ENCODE results near the gene LYRM2. TPM values are rescaled to one million over a fixed set of nuclear protein-coding genes. Genes with fewer than 3 reads are reported as not detected.

LYRM2 gene
- total and polyA plus RNA-seq, 2 experiments from 2014 or later = 14.1 to 59.5 TPM

GRCh38 chr6:89542081-89542857 lies 96.3 kb downstream of the LYRM2 start:
- H3K4me3 ChIP-seq = no peak overlapping the region
- no peaks in the 10 kb centered on the region for H3K4me1 ChIP-seq (ENCODE audit: low read depth)
- no peak overlapping the region for H3K27ac ChIP-seq
- H3K9me3 ChIP-seq (ENCODE audit: low read depth) = no peaks in the 10 kb centered on the region
- no peaks in the 10 kb centered on the region for H3K36me3 ChIP-seq
- no peak for DNase-seq (ENCODE audit: low read depth in 1 of 2, low spot score in 1 of 2)
- no peak for TF ChIP-seq CTCF (IDR thresholded peaks at IDR 0.05; ENCODE audit: low read depth, low read length)
- H3K27me3 ChIP-seq = no peaks in the 10 kb centered on the region

- no peak overlapping the region for H3K27ac ChIP-seq
- H3K27me3 ChIP-seq = no peaks in the 10 kb centered on the region
- H3K4me1 ChIP-seq (ENCODE audit: low read depth) = no peaks in the 10 kb centered on the region
- TF ChIP-seq CTCF (IDR thresholded peaks at IDR 0.05; ENCODE audit: low read depth, low read length) = no peak
- DNase-seq (ENCODE audit: low read depth in 1 of 2, low spot score in 1 of 2) = no peak
- H3K4me3 ChIP-seq = no peak overlapping the region
- H3K9me3 ChIP-seq (ENCODE audit: low read depth) = no peaks in the 10 kb centered on the region
- no peaks in the 10 kb centered on the region for H3K36me3 ChIP-seq
Observed at GRCh38 chr6:89539779-89540178, 98.8 kb downstream of the LYRM2 start.

- no peak for DNase-seq (ENCODE audit: low read depth in 1 of 2, low spot score in 1 of 2)
- Histone ChIP-seq H3K4me3 (no peak overlapping the region), H3K4me1 (ENCODE audit: low read depth) (no peaks in the 10 kb centered on the region), H3K36me3 (no peaks in the 10 kb centered on the region), H3K27ac (no peak overlapping the region), H3K27me3 (no peaks in the 10 kb centered on the region), H3K9me3 (ENCODE audit: low read depth) (no peaks in the 10 kb centered on the region)
- TF ChIP-seq CTCF (IDR thresholded peaks at IDR 0.05; ENCODE audit: low read depth, low read length) = no peak
Observed at GRCh38 chr6:89536231-89536630, 102.3 kb downstream of the LYRM2 start.

- DNase-seq (ENCODE audit: low read depth in 1 of 2, low spot score in 1 of 2) = no peak
- Histone ChIP-seq H3K9me3 (ENCODE audit: low read depth) (no peaks in the 10 kb centered on the region), H3K27me3 (no peaks in the 10 kb centered on the region), H3K4me3 (no peak overlapping the region), H3K4me1 (ENCODE audit: low read depth) (peaks cover 5% of the 10 kb centered on the region), H3K27ac (no peak overlapping the region), H3K36me3 (no peaks in the 10 kb centered on the region)
- TF ChIP-seq CTCF (IDR thresholded peaks at IDR 0.05; ENCODE audit: low read depth, low read length) = no peak
Observed at GRCh38 chr6:89530982-89531381, 107.6 kb downstream of the LYRM2 start.

- H3K36me3 ChIP-seq = no peaks in the 10 kb centered on the region
- no peak for TF ChIP-seq CTCF (IDR thresholded peaks at IDR 0.05; ENCODE audit: low read depth, low read length)
- peaks cover 13% of the 10 kb centered on the region for H3K4me1 ChIP-seq (ENCODE audit: low read depth)
- H3K27ac ChIP-seq = no peak overlapping the region
- no peak for DNase-seq (ENCODE audit: low read depth in 1 of 2, low spot score in 1 of 2)
- no peak overlapping the region for H3K4me3 ChIP-seq
- H3K9me3 ChIP-seq (ENCODE audit: low read depth) = no peaks in the 10 kb centered on the region
- no peaks in the 10 kb centered on the region for H3K27me3 ChIP-seq
Observed at GRCh38 chr6:89528866-89529265, 109.7 kb downstream of the LYRM2 start.

Data from cardiac muscle cell (in vitro differentiated cells and primary cell).